Suprapubic skin (tissue), 4 donors: Measurements from ENCODE around the gene HNF1A. TPM values are rescaled to one million over a fixed set of nuclear protein-coding genes. Genes with fewer than 3 reads are reported as not detected.
A peak's percentile ranks its signal among the peaks of the same experiment; 100 is the strongest.
"Not testable (repeated sequence)": the region's sequence is repeated elsewhere in the genome, so short reads cannot be mapped to it uniquely, and the experiment has no call there.

Source experiments
- DNase-seq, 2 donors: peaks; one replicate each; pipeline ENCODE4 v3.0.0-alpha.2; 2019; ENCODE audit warnings: low spot score in 2 of 2
- H3K27ac ChIP-seq: fragments of 200-600 bp; sonication (generic); one replicate; pipeline ENCODE4 v1.5.1; 2019
- H3K27me3 ChIP-seq: fragments of 200-600 bp; sonication (generic); one replicate; pipeline ENCODE4 v1.5.1; 2019
- H3K36me3 ChIP-seq: fragments of 200-600 bp; sonication (generic); one replicate; pipeline ENCODE4 v1.5.1; 2019
- H3K4me1 ChIP-seq: fragments of 200-600 bp; sonication (generic); one replicate; pipeline ENCODE4 v1.5.1; 2019
- H3K4me3 ChIP-seq: fragments of 200-600 bp; sonication (generic); one replicate; pipeline ENCODE4 v1.5.1; 2019; ENCODE audit warnings: mild to moderate bottlenecking
- H3K9me3 ChIP-seq: fragments of 200-600 bp; sonication (generic); one replicate; pipeline ENCODE4 v1.5.1; 2019
- EP300 ChIP-seq: sonication (generic); formaldehyde crosslinking; IDR thresholded peaks from one replicate; pipeline ENCODE4 v1.6.1; 2017; ENCODE audit warnings: antibody characterized with exemption
- POLR2A ChIP-seq, 2 donors: fragments of 450-650 bp; IDR thresholded peaks; one replicate each; pipeline ENCODE4 v1.6.1; 2017; ENCODE audit warnings: antibody characterized with exemption in 2 of 2, mild to moderate bottlenecking in 2 of 2, moderate library complexity in 2 of 2
- POLR2AphosphoS5 ChIP-seq, 3 donors: sonication (generic); formaldehyde crosslinking; IDR thresholded peaks; one replicate each; pipeline ENCODE4 v1.6.1; 2017; ENCODE audit warnings: antibody characterized with exemption in 3 of 3
- WGBS: methylation state at CpG from one replicate; pipeline ENCODE4 v1.1.5; 2018; 5-methylcytosine and 5-hydroxymethylcytosine counted together
- total RNA-seq, 4 donors: library from RNA; depleted of rRNA; stranded (reverse); fragments of >200 nt; gene quantifications; one replicate each; pipeline ENCODE4 v1.1.0, GENCODE V29; 2016
- TF ChIP-seq, protein P1 (sequence below), 2 donors: fragments of 200-600 bp in 1 of 2; fragments of 450-650 bp in 1 of 2; sonication (generic) in 1 of 2; IDR thresholded peaks; one replicate each; pipeline ENCODE4 v1.5.1; 2016 to 2019; ENCODE audit warnings: antibody characterized with exemption in 2 of 2, mild to moderate bottlenecking in 1 of 2, moderate library complexity in 1 of 2

The HNF1A gene
- total RNA-seq, 4 donors from 2014 or later, result 0.57 TPM; not detected in 3

GRCh38 chr12:121043067-121043466 lies 64.7 kb downstream of the HNF1A start:
- Histone ChIP-seq H3K27ac (no peak overlapping the region), H3K36me3 (no peaks in the 10 kb centered on the region), H3K4me1 (peaks cover 9% of the 10 kb centered on the region), H3K27me3 (no peaks in the 10 kb centered on the region), H3K9me3 (no peaks in the 10 kb centered on the region), H3K4me3 (no peak overlapping the region)
- 82% methylated on average over 4 of the region's 4 CpGs for WGBS
- no peak for TF ChIP-seq POLR2A (IDR thresholded peaks at IDR 0.05)
- no peak for TF ChIP-seq POLR2AphosphoS5 (IDR thresholded peaks at IDR 0.05)
- no peak for TF ChIP-seq EP300
- TF ChIP-seq, protein P1, sequence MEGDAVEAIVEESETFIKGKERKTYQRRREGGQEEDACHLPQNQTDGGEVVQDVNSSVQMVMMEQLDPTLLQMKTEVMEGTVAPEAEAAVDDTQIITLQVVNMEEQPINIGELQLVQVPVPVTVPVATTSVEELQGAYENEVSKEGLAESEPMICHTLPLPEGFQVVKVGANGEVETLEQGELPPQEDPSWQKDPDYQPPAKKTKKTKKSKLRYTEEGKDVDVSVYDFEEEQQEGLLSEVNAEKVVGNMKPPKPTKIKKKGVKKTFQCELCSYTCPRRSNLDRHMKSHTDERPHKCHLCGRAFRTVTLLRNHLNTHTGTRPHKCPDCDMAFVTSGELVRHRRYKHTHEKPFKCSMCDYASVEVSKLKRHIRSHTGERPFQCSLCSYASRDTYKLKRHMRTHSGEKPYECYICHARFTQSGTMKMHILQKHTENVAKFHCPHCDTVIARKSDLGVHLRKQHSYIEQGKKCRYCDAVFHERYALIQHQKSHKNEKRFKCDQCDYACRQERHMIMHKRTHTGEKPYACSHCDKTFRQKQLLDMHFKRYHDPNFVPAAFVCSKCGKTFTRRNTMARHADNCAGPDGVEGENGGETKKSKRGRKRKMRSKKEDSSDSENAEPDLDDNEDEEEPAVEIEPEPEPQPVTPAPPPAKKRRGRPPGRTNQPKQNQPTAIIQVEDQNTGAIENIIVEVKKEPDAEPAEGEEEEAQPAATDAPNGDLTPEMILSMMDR (IDR thresholded peaks at IDR 0.05), result no peak
- DNase-seq, result no peak

GRCh38 chr12:121047400-121047799 lies 69.1 kb downstream of the HNF1A start:
- 77% methylated on average over 12 of the region's 12 CpGs for WGBS
- not testable (repeated sequence) for H3K4me3 ChIP-seq, H3K4me1 ChIP-seq, H3K27ac ChIP-seq, H3K36me3 ChIP-seq, H3K27me3 ChIP-seq, H3K9me3 ChIP-seq
- peak in 1 of 2 donors; percentile 6 for DNase-seq

DNA sequence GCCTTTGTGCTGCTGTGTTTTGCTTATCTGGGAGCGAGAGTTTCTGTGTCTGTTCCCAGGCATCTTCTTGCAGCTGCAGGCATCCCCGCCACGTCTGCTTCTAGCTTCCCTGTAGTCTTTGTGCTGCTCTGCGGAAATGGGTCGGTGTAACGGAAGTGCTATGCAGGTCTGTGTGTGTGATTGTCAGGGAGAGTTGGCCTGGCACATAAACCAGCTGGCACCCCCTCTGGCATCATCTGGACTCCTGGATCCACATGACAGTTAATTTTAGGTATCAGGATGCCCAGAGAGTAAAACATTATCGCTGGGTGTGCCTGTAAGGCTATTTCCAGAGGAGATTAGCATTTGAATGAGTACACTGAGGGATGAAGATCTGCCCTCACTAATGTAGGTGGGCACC lies 70.1 kb downstream of the HNF1A start:
- no peaks in the 10 kb centered on the region for H3K9me3 ChIP-seq
- TF ChIP-seq, protein P1 (IDR thresholded peaks at IDR 0.05), result no peak
- TF ChIP-seq POLR2AphosphoS5 (IDR thresholded peaks at IDR 0.05) (no peak), EP300 (no peak), POLR2A (IDR thresholded peaks at IDR 0.05) (no peak)
- no peaks in the 10 kb centered on the region for H3K4me1 ChIP-seq
- no peak overlapping the region for H3K27ac ChIP-seq
- H3K4me3 ChIP-seq, result no peak overlapping the region
- no peaks in the 10 kb centered on the region for H3K27me3 ChIP-seq
- peak in 1 of 2 donors; percentile 15 for DNase-seq
- WGBS, result 83% methylated on average over 7 of the region's 7 CpGs
- H3K36me3 ChIP-seq, result no peaks in the 10 kb centered on the region

DNA sequence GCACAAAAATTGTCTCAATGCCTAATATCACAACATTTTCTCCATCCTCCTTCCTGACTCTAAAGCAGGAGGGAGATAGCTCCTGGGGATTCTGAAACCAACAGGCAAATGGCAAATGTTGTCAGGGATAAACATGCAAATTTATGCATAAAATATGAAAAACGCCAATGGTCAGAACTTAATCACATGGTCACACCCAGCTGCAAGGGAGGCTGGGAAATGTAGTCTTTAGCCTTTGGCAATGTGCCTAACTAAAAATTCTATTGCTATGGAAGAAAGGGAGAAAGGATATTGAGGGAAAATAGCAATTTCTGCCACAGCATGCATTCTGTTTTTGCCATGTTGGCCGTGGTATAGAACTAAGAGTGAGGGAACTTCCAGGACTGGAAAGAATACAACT lies 72.4 kb downstream of the HNF1A start:
- no peak overlapping the region for H3K4me3 ChIP-seq
- no peaks in the 10 kb centered on the region for H3K27me3 ChIP-seq
- H3K27ac ChIP-seq, result no peak overlapping the region
- no peaks in the 10 kb centered on the region for H3K9me3 ChIP-seq
- no peak for TF ChIP-seq POLR2AphosphoS5 (IDR thresholded peaks at IDR 0.05)
- no peak for TF ChIP-seq EP300
- TF ChIP-seq POLR2A (IDR thresholded peaks at IDR 0.05), result no peak
- H3K4me1 ChIP-seq, result no peaks in the 10 kb centered on the region
- DNase-seq, result no peak
- no peaks in the 10 kb centered on the region for H3K36me3 ChIP-seq
- WGBS, result 77% methylated on average over 2 of the region's 2 CpGs

Other genes starting within 250 kb of the HNF1A start
- gene SPPL3, start 74.2 kb upstream of the HNF1A start, total RNA-seq, result 10 to 100 TPM; 64.7 to 91.8 (median 70.6) TPM
- 10 to 100 TPM in 1 of 4 donors, 1 to 10 TPM in 3; 5.4 to 14.8 (median 7.1) TPM for gene C12orf43, start 37.9 kb downstream of the HNF1A start, total RNA-seq
- gene OASL, start 60.7 kb downstream of the HNF1A start, total RNA-seq, result under 1 TPM in 3 of 4 donors, not detected in 1; 0.53 to 0.91 (median 0.64) TPM
- gene P2RX7, start 154.3 kb downstream of the HNF1A start, total RNA-seq, result 10 to 100 TPM; 14.0 to 65.7 (median 19.2) TPM
- 10 to 100 TPM in 3 of 4 donors, 1 to 10 TPM in 1; 7.9 to 22.4 (median 15.4) TPM for gene P2RX4, start 231.6 kb downstream of the HNF1A start, total RNA-seq